ENCODE data around the gene TTC16. TPM values are rescaled to one million over a fixed set of nuclear protein-coding genes. Genes with fewer than 3 reads are reported as not detected.
"Not testable (repeated sequence)": the region's sequence is repeated elsewhere in the genome, so short reads cannot be mapped to it uniquely, and the experiment has no call there.

The TTC16 gene
- polyA plus RNA-seq, 4 donors, result 0.12 to 0.24 (median 0.17) TPM

DNA sequence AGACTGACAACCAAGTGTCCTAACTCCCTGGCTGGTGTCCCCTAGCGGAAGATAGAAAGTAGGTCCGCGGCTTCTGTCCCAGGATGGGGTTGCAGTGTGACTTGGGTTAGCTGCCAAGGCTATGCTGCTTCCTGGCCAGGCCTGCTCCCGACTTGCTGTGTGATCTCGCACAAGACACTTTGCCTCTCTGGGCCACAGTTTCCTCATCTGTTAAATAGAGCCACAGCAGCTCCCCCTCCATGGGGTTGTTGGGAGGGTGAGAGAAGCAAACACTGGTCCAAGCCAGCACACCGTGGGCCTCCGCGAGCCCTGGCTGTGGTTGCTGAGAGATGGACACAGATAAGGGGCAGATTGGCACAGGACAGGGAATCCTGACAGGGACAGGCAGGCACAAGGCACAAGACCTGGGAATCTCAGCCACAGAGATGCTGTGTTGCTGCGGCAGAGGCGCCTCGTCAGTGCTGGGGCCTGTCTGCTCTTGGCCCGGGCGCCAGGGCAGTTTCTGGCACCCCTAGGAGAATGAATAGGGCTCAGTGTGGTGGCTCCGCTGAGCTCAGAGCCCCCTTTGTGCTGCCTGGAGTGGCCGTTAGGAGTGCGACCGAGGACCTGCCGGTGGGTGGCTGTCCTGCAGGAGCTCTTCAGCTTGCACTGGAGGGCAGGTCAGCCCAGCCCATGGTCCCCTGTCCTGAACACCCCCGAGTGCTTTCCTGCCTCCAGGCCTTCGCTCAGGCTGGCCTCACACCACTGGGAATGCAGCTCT lies 64.4 kb downstream of the TTC16 start:
- DNase-seq (ENCODE audit: low read depth in 4 of 4, low spot score in 3 of 4), result no peak

DNA sequence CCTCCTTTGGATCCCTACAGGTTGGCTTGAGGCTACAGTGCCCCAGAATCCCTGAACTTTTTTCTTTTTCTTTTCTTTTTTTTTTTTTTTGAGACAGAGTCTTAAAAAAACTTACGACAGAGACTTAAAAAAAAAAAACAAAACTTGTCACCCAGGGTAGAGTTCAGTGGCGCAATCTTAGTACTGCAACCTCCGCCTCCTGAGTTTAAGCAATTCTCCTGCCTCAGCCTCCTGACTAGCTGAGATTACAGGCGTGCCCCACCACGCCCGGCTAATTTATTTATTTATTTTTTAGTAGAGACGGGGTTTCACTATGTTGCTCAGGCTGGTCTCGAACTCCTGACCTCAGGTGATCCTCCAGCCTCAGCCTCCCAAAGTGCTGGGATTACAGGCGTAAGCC lies 65.0 kb downstream of the TTC16 start:
- DNase-seq (ENCODE audit: low read depth in 4 of 4, low spot score in 3 of 4), result not testable (repeated sequence)

Other genes with a start within 250 kb of the TTC16 start
- 10 to 100 TPM; 27.2 to 33.1 (median 30.8) TPM for gene STXBP1, start 103.8 kb upstream of the TTC16 start, polyA plus RNA-seq (ENCODE audit: insufficient read length in 4 of 4)
- gene CFAP157, start 9.1 kb upstream of the TTC16 start, polyA plus RNA-seq (ENCODE audit: insufficient read length in 4 of 4), result 1 to 10 TPM; 3.8 to 5.7 (median 4.8) TPM
- 10 to 100 TPM in 1 of 4 donors, 1 to 10 TPM in 3; 8.9 to 16.3 (median 9.5) TPM for gene PTRH1, start 416 bp upstream of the TTC16 start, polyA plus RNA-seq (ENCODE audit: insufficient read length in 4 of 4)
- gene TOR2A, start 19.2 kb downstream of the TTC16 start, polyA plus RNA-seq (ENCODE audit: insufficient read length in 4 of 4), result 10 to 100 TPM; 12.4 to 19.1 (median 16.6) TPM
- 10 to 100 TPM; 15.1 to 18.6 (median 16.1) TPM for gene SH2D3C, start 62.6 kb downstream of the TTC16 start, polyA plus RNA-seq (ENCODE audit: insufficient read length in 4 of 4)
- gene CDK9, start 70.0 kb downstream of the TTC16 start, polyA plus RNA-seq (ENCODE audit: insufficient read length in 4 of 4), result 10 to 100 TPM; 64.6 to 83.1 (median 70.5) TPM
- 10 to 100 TPM; 41.5 to 46.2 (median 42.6) TPM for gene FPGS, start 86.8 kb downstream of the TTC16 start, polyA plus RNA-seq (ENCODE audit: insufficient read length in 4 of 4)
- gene ENG, start 138.6 kb downstream of the TTC16 start, polyA plus RNA-seq (ENCODE audit: insufficient read length in 4 of 4), result 10 to 100 TPM; 80.0 to 96.4 (median 94.8) TPM
- gene AK1, start 161.6 kb downstream of the TTC16 start, polyA plus RNA-seq (ENCODE audit: insufficient read length in 4 of 4), result 10 to 100 TPM; 40.7 to 53.8 (median 45.1) TPM
- gene ST6GALNAC6, start 183.5 kb downstream of the TTC16 start, polyA plus RNA-seq (ENCODE audit: insufficient read length in 4 of 4), result 10 to 100 TPM; 44.5 to 49.1 (median 46.9) TPM
- gene ST6GALNAC4, start 201.0 kb downstream of the TTC16 start, polyA plus RNA-seq (ENCODE audit: insufficient read length in 4 of 4), result 10 to 100 TPM; 11.3 to 15.6 (median 12.6) TPM
- gene PIP5KL1, start 214.7 kb downstream of the TTC16 start, polyA plus RNA-seq (ENCODE audit: insufficient read length in 4 of 4), result 1 to 10 TPM; 1.0 to 2.3 (median 2.1) TPM
- 10 to 100 TPM; 36.0 to 38.2 (median 36.9) TPM for gene DPM2, start 221.8 kb downstream of the TTC16 start, polyA plus RNA-seq (ENCODE audit: insufficient read length in 4 of 4)

Measured in right renal pelvis (tissue), 4 donors.